Prostate gland (tissue), 2 donors: ENCODE data around the gene PPFIBP2. TPM values are rescaled to one million over a fixed set of nuclear protein-coding genes. Genes with fewer than 3 reads are reported as not detected.

ENCODE experiments used
- DNase-seq: peaks from one replicate; pipeline ENCODE4 v3.0.0-alpha.2; 2019; ENCODE audit warnings: low spot score
- H3K27ac ChIP-seq, 2 donors: fragments of 200-600 bp; sonication (generic); 2 replicates each; pipeline ENCODE4 v1.5.1; 2017 to 2019
- H3K27me3 ChIP-seq: fragments of 200-600 bp; sonication (generic); replicated peaks from 2 replicates; pipeline ENCODE4 v1.5.1; 2019; ENCODE audit not compliant: insufficient read depth
- H3K36me3 ChIP-seq, 2 donors: fragments of 200-600 bp; sonication (generic); 1 replicate in 1 of 2; 2 replicates in 1 of 2; pipeline versions ENCODE4 v1.5.1 to v1.8.1; 2017 to 2019
- H3K4me1 ChIP-seq: fragments of 200-600 bp; sonication (generic); replicated peaks from 2 replicates; pipeline ENCODE4 v1.5.1; 2019
- H3K4me3 ChIP-seq, 2 donors: fragments of 200-600 bp; sonication (generic); 2 replicates each; pipeline ENCODE4 v1.5.1; 2017 to 2019
- H3K9me3 ChIP-seq: fragments of 200-600 bp; sonication (generic); 2 replicates; pipeline ENCODE4 v1.5.1; 2017
- CTCF ChIP-seq, 4 experiments: fragments of 200-600 bp in 2 of 4; fragments of 450-650 bp in 2 of 4; sonication (generic) in 2 of 4; IDR thresholded peaks; 1 replicate in 3 of 4; 2 replicates in 1 of 4; pipeline ENCODE4 v1.5.1; 2016 to 2019; ENCODE audit warnings: antibody characterized with exemption in 4 of 4, mild to moderate bottlenecking in 2 of 4, moderate library complexity in 2 of 4
- POLR2A ChIP-seq: fragments of 450-650 bp; IDR thresholded peaks from one replicate; pipeline ENCODE4 v1.6.1; 2016; ENCODE audit warnings: antibody characterized with exemption, mild to moderate bottlenecking
- POLR2AphosphoS5 ChIP-seq: sonication (generic); formaldehyde crosslinking; IDR thresholded peaks from one replicate; pipeline ENCODE4 v1.6.1; 2017; ENCODE audit warnings: antibody characterized with exemption
- WGBS: methylation state at CpG from one replicate; pipeline ENCODE4 v1.1.5; 2018; 5-methylcytosine and 5-hydroxymethylcytosine counted together
- intact Hi-C: fragments of 100-400 bp; cut with DNase I; formaldehyde crosslinking; loops from one replicate; pipeline ENCODE4 v1.14.2; 2022
- total RNA-seq, 2 donors: library from RNA; depleted of rRNA; stranded (reverse); fragments of >200 nt; gene quantifications; one replicate each; pipeline ENCODE4 v1.1.0, GENCODE V29; 2016

The PPFIBP2 gene
- total RNA-seq, 2 donors from 2014 or later = 76.3 to 88.3 TPM

GRCh38 chr11:7632211-7632610 lies 118.4 kb downstream of the PPFIBP2 start:
- Histone ChIP-seq H3K9me3 (no peaks in the 10 kb centered on the region), H3K27me3 (no peaks in the 10 kb centered on the region), H3K4me1 (peaks cover 10% of the 10 kb centered on the region), H3K36me3 (no peaks in the 10 kb centered on the region), H3K27ac (no peak overlapping the region), H3K4me3 (no peak overlapping the region)
- 86% methylated on average over 2 of the region's 2 CpGs for WGBS
- DNase-seq = no peak
- TF ChIP-seq CTCF (IDR thresholded peaks at IDR 0.05) (no peak), POLR2A (no peak), POLR2AphosphoS5 (no peak)
- intact Hi-C loops = no loop called here

- Histone ChIP-seq H3K9me3 (no peaks in the 10 kb centered on the region), H3K4me1 (peaks cover 10% of the 10 kb centered on the region), H3K27ac (no peak overlapping the region), H3K36me3 (no peaks in the 10 kb centered on the region), H3K4me3 (no peak overlapping the region), H3K27me3 (no peaks in the 10 kb centered on the region)
- no peak for TF ChIP-seq CTCF (IDR thresholded peaks at IDR 0.05)
- no peak for TF ChIP-seq POLR2AphosphoS5
- TF ChIP-seq POLR2A = no peak
- intact Hi-C loops = no loop called here
- WGBS = 55% methylated on average over 4 of the region's 4 CpGs
- no peak for DNase-seq
Measured at GRCh38 chr11:7635137-7635536, 121.3 kb downstream of the PPFIBP2 start.

GRCh38 chr11:7635708-7636107 lies 121.9 kb downstream of the PPFIBP2 start:
- 42% methylated on average over 4 of the region's 4 CpGs for WGBS
- Histone ChIP-seq H3K36me3 (no peaks in the 10 kb centered on the region), H3K27ac (no peak overlapping the region), H3K4me1 (peaks cover 10% of the 10 kb centered on the region), H3K9me3 (no peaks in the 10 kb centered on the region), H3K27me3 (no peaks in the 10 kb centered on the region), H3K4me3 (no peak overlapping the region)
- intact Hi-C loops = no loop called here
- DNase-seq = no peak
- no peak for TF ChIP-seq POLR2AphosphoS5
- no peak for TF ChIP-seq POLR2A
- TF ChIP-seq CTCF (IDR thresholded peaks at IDR 0.05) = no peak

- no peak overlapping the region for H3K27ac ChIP-seq
- DNase-seq = no peak
- no peaks in the 10 kb centered on the region for H3K36me3 ChIP-seq
- 87% methylated on average over 5 of the region's 6 CpGs for WGBS
- intact Hi-C loops = no loop called here
- no peak overlapping the region for H3K4me3 ChIP-seq
- no peaks in the 10 kb centered on the region for H3K9me3 ChIP-seq
- no peaks in the 10 kb centered on the region for H3K27me3 ChIP-seq
- TF ChIP-seq POLR2A (no peak), POLR2AphosphoS5 (no peak), CTCF (IDR thresholded peaks at IDR 0.05) (no peak)
- peaks cover 10% of the 10 kb centered on the region for H3K4me1 ChIP-seq
Measured at GRCh38 chr11:7636350-7636749, 122.6 kb downstream of the PPFIBP2 start.

- H3K9me3 ChIP-seq = no peaks in the 10 kb centered on the region
- no peak overlapping the region for H3K4me3 ChIP-seq
- TF ChIP-seq POLR2A = no peak
- TF ChIP-seq CTCF (IDR thresholded peaks at IDR 0.05) = no peak
- peak; percentile 20 for TF ChIP-seq POLR2AphosphoS5
- H3K27me3 ChIP-seq = no peaks in the 10 kb centered on the region
- 55% methylated on average over 7 of the region's 7 CpGs for WGBS
- intact Hi-C loops = no loop called here
- H3K27ac ChIP-seq = no peak overlapping the region
- no peak for DNase-seq
- H3K36me3 ChIP-seq = peaks cover 0 to 6% of the 10 kb centered on the region in 2 donors
- H3K4me1 ChIP-seq = peaks cover 10% of the 10 kb centered on the region
Measured at GRCh38 chr11:7637447-7638157, 123.8 kb downstream of the PPFIBP2 start.
